SH-SY5Y (cell line): ENCODE data around the gene UBE2E1.

Experiments used
- GATA2 ChIP-seq: IDR thresholded peaks from 2 replicates; pipeline ENCODE4 v1.6.1; 2011; ENCODE audit warnings: mild to moderate bottlenecking, low read depth, low read length
- GATA3 ChIP-seq: IDR thresholded peaks from 2 replicates; pipeline ENCODE4 v1.6.1; 2011; ENCODE audit warnings: low read depth, mild to moderate bottlenecking, low read length, moderate library complexity

DNA sequence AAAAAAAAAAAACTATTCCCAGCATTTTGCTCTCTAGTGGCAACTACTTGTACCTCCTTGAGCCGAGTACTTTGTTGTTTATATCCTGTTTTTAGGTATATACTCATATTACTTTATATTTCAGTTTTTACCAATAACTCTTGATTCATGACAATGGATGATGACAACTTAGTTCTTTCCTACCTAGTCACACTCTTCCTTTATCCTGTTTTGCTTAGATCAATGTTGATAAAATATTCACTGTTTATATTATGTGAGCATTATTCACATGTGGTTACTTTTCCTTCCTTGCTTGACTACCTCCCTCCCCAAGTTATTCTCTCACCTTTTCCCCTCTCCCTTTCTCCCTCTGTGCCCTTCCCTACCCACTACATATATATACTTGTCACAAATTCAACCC is 57.3 kb downstream of the UBE2E1 start:
- TF ChIP-seq GATA2: no peak
- TF ChIP-seq GATA3: no peak
